ENCODE measurements around the gene KAZN.

The KAZN gene

DNA sequence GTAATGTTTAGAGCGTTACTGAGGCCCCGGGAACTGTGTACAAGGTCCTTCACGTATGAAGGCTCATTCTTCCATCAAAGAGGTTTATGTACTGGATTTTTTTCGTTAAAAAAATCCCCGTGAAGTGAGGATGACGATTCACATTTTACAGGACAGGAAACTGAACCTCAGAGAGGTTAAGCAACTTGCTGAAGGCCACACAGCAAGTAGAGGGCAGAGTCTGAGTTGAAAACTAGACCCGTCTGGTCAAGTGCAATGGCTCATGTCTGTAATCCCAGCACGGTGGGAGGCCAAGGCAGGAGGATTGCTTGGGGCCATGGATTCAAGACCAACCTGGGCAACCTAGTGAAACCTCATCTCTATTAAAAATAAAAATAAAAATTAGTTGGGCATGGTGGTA is 140.2 kb downstream of the KAZN start:
- no peak overlapping the region for H3K27ac ChIP-seq
- no peaks in the 10 kb centered on the region for H3K4me1 ChIP-seq (ENCODE audit: control insufficient read depth in 1 of 2, insufficient read depth in 1 of 2, low read depth in 1 of 2, low read length in 1 of 2)
- peaks cover 32% of the 10 kb centered on the region for H3K27me3 ChIP-seq
- TF ChIP-seq CTCF (IDR thresholded peaks at IDR 0.05) = no peak
- no peak overlapping the region for H3K4me3 ChIP-seq (ENCODE audit: low read depth in 1 of 2, low read length in 1 of 2)
- H3K36me3 ChIP-seq = no peaks in the 10 kb centered on the region
- no peaks in the 10 kb centered on the region for H3K9me3 ChIP-seq

GRCh38 chr1:14739082-14739832 is 140.8 kb downstream of the KAZN start:
- H3K27me3 ChIP-seq = peaks cover 32% of the 10 kb centered on the region
- H3K36me3 ChIP-seq = no peaks in the 10 kb centered on the region
- H3K27ac ChIP-seq = no peak overlapping the region
- H3K9me3 ChIP-seq = no peaks in the 10 kb centered on the region
- no peak for TF ChIP-seq CTCF (IDR thresholded peaks at IDR 0.05)
- no peak overlapping the region for H3K4me3 ChIP-seq (ENCODE audit: low read depth in 1 of 2, low read length in 1 of 2)
- H3K4me1 ChIP-seq (ENCODE audit: control insufficient read depth in 1 of 2, insufficient read depth in 1 of 2, low read depth in 1 of 2, low read length in 1 of 2) = no peaks in the 10 kb centered on the region

DNA sequence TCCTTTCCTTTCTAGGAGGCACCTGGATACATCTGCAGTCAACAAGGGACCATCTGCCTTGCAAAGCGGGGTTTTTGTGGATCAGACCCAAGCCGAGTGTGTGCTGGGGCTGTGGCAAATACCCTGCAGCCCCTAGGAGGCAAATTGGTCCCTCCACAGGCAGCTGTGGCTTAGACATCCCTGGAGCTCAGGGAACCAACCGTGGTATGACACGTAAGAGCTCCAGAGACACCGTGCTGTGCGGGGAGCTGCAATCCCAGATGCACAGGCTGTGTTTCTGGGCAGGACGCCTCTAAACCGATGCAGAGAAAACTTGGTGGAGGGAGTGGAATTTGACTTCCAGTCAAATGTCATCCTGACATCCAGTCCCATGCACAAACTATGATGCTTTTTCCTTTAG is 141.5 kb downstream of the KAZN start:
- H3K27ac ChIP-seq = no peak overlapping the region
- H3K36me3 ChIP-seq = no peaks in the 10 kb centered on the region
- H3K27me3 ChIP-seq = peaks cover 32% of the 10 kb centered on the region
- no peaks in the 10 kb centered on the region for H3K9me3 ChIP-seq
- H3K4me3 ChIP-seq (ENCODE audit: low read depth in 1 of 2, low read length in 1 of 2) = no peak overlapping the region
- no peak for TF ChIP-seq CTCF (IDR thresholded peaks at IDR 0.05)
- no peaks in the 10 kb centered on the region for H3K4me1 ChIP-seq (ENCODE audit: control insufficient read depth in 1 of 2, insufficient read depth in 1 of 2, low read depth in 1 of 2, low read length in 1 of 2)

DNA sequence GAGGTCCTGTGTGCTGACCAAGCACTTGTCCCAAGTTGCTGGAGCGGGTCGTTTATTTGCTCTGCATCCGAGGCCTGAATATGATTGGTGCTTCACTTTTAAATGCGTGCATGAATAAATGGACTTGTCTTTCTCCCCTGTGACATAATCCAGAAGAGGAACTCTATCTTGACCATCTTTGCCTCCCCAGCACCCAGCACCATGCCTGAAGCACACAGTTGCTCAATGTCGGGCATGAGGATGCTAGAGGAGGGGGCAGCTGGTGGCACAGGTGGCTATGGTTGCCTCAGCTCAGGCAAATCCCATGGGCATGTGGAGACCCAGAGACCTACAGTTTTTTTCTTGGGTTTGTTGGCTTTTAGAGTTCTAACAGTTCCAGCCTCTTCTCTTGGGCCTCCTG is 142.6 kb downstream of the KAZN start:
- peaks cover 32% of the 10 kb centered on the region for H3K27me3 ChIP-seq
- no peaks in the 10 kb centered on the region for H3K4me1 ChIP-seq (ENCODE audit: control insufficient read depth in 1 of 2, insufficient read depth in 1 of 2, low read depth in 1 of 2, low read length in 1 of 2)
- H3K9me3 ChIP-seq = no peaks in the 10 kb centered on the region
- no peak overlapping the region for H3K4me3 ChIP-seq (ENCODE audit: low read depth in 1 of 2, low read length in 1 of 2)
- no peak for TF ChIP-seq CTCF (IDR thresholded peaks at IDR 0.05)
- H3K27ac ChIP-seq = no peak overlapping the region
- H3K36me3 ChIP-seq = no peaks in the 10 kb centered on the region

DNA sequence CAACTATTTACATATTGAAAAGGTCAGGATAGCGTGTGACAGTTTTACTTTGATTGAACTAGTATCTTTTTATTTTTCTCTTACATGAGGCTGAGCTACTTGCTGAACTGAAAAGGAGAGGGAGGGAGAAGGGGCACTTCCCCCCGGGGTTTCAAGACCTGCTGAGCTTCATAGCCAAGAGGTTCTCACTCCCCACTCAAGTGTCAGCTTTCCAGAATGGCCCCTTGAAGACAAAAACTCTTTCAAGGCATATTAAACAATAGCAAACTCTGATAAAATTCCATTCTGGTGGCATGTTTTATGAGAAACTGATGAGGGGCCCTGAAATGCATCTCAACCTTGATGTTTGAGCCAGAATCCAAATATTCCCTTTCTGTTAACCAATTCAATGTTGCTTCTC is 143.0 kb downstream of the KAZN start:
- H3K36me3 ChIP-seq = no peaks in the 10 kb centered on the region
- no peaks in the 10 kb centered on the region for H3K9me3 ChIP-seq
- peaks cover 31% of the 10 kb centered on the region for H3K27me3 ChIP-seq
- no peak overlapping the region for H3K27ac ChIP-seq
- H3K4me1 ChIP-seq (ENCODE audit: control insufficient read depth in 1 of 2, insufficient read depth in 1 of 2, low read depth in 1 of 2, low read length in 1 of 2) = no peaks in the 10 kb centered on the region
- H3K4me3 ChIP-seq (ENCODE audit: low read depth in 1 of 2, low read length in 1 of 2) = no peak overlapping the region
- no peak for TF ChIP-seq CTCF (IDR thresholded peaks at IDR 0.05)
